Uterus (tissue), 2 donors: ENCODE results near the gene IL16.

Experiments used
- CTCF ChIP-seq, 4 experiments: fragments of 200-600 bp in 2 of 4; fragments of 450-650 bp in 2 of 4; sonication (generic) in 2 of 4; IDR thresholded peaks; one replicate each; pipeline ENCODE4 v1.5.1; 2016 to 2019; ENCODE audit warnings: antibody characterized with exemption in 4 of 4, mild to moderate bottlenecking in 2 of 4, moderate library complexity in 1 of 4
- POLR2A ChIP-seq, 2 donors: fragments of 450-650 bp; IDR thresholded peaks; one replicate each; pipeline ENCODE4 v1.6.1; 2016; ENCODE audit warnings: antibody characterized with exemption in 2 of 2, mild to moderate bottlenecking in 1 of 2, moderate library complexity in 1 of 2

- no peak for TF ChIP-seq POLR2A (IDR thresholded peaks at IDR 0.05)
- TF ChIP-seq CTCF (IDR thresholded peaks at IDR 0.05), result no peak
Measured at GRCh38 chr15:81168644-81169043, 28.0 kb upstream of the IL16 start.
